Measurements from ENCODE around the gene FOXP1.

DNA sequence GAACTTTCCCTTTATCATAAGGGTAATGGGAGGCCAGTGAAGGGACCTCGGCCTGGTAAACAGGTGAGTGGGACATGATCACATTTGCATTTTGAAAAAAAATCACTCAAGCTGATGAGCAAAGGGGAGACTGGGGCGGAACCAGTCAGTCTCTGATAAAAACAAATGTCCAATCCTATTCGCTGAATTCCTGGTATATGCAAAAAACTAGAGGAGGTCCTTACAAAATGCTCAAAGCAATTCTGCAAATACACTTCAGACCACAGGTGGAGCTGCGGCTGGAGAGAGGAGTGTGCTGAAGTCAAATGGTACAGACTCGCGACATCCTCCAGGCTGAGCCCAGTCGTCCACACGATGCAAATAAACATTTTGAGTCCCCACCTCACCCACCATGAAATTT, 166.7 kb downstream of the FOXP1 start:
- TF ChIP-seq POLR2A (IDR thresholded peaks at IDR 0.05), result no peak
- TF ChIP-seq, protein P1, sequence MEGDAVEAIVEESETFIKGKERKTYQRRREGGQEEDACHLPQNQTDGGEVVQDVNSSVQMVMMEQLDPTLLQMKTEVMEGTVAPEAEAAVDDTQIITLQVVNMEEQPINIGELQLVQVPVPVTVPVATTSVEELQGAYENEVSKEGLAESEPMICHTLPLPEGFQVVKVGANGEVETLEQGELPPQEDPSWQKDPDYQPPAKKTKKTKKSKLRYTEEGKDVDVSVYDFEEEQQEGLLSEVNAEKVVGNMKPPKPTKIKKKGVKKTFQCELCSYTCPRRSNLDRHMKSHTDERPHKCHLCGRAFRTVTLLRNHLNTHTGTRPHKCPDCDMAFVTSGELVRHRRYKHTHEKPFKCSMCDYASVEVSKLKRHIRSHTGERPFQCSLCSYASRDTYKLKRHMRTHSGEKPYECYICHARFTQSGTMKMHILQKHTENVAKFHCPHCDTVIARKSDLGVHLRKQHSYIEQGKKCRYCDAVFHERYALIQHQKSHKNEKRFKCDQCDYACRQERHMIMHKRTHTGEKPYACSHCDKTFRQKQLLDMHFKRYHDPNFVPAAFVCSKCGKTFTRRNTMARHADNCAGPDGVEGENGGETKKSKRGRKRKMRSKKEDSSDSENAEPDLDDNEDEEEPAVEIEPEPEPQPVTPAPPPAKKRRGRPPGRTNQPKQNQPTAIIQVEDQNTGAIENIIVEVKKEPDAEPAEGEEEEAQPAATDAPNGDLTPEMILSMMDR (IDR thresholded peaks at IDR 0.05), result no peak
- no peak for TF ChIP-seq POLR2AphosphoS5 (IDR thresholded peaks at IDR 0.05)
